Fibroblast of upper back skin (primary cell): ENCODE data around the gene TMEM11.

Source experiments
- DNase-seq: peaks from one replicate; pipeline ENCODE4 v3.0.0-alpha.2; 2013

TMEM11 gene

DNA sequence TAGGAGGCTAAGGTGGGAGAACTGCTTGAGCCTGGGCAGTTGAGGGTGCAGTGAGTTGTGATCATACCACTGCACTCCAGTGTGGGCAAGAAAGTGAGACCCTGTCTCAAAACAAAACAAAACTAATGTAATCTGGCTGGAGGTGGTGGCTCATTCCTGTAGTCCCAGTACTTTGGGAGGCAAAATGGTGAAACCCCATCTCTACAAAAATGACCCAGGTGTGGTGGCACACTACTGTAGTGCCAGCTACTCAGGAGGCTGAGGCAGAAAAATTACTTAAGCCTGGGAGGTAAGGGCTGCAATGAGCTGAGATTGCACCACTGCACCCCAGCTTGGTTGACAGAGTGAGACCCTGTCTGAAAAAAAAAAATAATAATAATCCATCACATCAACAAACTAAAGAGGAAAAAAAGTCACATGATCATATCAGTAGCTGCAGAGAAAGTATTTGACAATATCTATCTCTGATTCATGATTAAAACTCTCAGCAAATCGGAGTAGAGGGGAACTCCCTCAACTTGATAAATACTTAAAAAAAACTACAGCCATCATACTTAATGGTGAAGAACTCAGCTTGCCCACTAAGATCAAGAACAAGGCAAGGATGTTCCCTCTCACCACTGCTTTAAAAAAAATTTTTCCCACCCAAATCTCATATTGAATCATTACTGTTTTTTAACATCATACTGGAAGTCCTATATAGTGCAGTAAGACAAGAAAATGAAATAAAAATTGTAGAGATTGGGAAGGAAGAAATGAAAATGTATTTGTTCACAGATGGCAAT, 56.2 kb downstream of the TMEM11 start:
- no peak for DNase-seq

- DNase-seq: no peak
These were observed 61.2 kb downstream of the TMEM11 start for GRCh38 chr17:21152731-21153130.

- no peak for DNase-seq
These were observed 64.3 kb downstream of the TMEM11 start for GRCh38 chr17:21149621-21150020.
